NCI-H345 (cell line): ENCODE results near the gene UBAC2.
"Not testable (repeated sequence)": the region's sequence is repeated elsewhere in the genome, so short reads cannot be mapped to it uniquely, and the experiment has no call there.

ENCODE experiments used
- DNase-seq: peaks from one replicate; lab custom pipeline; 2025; lab: John Stamatoyannopoulos, UW

The UBAC2 gene

DNA sequence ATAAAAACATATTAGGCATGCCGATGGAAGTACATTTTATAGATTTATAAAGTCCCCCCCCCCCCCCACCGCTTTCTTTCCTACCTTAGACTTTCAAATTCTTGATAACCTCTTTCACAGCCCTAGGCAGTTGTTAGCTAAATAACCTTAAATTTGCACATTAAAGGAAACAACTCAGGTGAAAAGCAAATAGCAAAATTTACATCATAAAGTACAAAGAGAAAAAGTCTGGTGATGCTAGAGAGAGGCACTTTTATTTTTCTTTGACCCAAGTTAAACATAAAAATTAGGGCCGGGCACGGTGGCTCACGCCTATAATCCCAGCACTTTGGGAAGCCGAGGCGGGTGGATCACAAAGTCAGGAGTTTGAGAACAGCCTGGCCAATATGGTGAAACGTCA is 15.0 kb upstream of the UBAC2 start:
- no peak for DNase-seq

- DNase-seq, result no peak
Measured at GRCh38 chr13:99190147-99190985, 10.3 kb upstream of the UBAC2 start.

GRCh38 chr13:99191336-99191899 is 9.2 kb upstream of the UBAC2 start:
- no peak for DNase-seq

DNA sequence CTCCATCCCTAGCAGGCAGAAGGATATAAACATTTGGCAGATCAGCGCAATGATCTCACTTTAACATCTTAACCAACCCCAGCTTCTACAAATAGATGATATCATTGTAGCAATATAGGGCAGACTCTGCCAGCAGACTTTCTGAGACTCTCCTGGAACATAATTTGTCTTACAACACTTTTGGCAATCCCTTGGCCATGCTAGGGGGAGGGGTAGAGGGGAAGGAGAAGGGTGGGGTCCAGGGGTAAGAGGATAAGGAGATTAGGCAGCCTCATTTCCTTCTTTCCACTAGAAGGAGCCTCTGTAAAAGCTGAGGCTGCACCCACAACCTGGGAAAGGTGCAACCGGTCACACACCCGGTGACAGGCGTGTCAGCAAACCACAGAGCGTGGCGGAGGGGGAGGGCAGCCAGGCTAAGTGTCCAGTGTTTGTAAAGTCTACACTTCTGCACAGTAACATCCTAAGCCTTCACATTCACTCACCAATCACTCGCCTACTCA is 8.7 kb upstream of the UBAC2 start:
- DNase-seq, result no peak

- no peak for DNase-seq
Measured at GRCh38 chr13:99192480-99192879, 8.2 kb upstream of the UBAC2 start.

- no peak for DNase-seq
Measured at GRCh38 chr13:99193152-99193551, 7.5 kb upstream of the UBAC2 start.

- no peak for DNase-seq
Measured at GRCh38 chr13:99196466-99197116, 4.1 kb upstream of the UBAC2 start.

DNA sequence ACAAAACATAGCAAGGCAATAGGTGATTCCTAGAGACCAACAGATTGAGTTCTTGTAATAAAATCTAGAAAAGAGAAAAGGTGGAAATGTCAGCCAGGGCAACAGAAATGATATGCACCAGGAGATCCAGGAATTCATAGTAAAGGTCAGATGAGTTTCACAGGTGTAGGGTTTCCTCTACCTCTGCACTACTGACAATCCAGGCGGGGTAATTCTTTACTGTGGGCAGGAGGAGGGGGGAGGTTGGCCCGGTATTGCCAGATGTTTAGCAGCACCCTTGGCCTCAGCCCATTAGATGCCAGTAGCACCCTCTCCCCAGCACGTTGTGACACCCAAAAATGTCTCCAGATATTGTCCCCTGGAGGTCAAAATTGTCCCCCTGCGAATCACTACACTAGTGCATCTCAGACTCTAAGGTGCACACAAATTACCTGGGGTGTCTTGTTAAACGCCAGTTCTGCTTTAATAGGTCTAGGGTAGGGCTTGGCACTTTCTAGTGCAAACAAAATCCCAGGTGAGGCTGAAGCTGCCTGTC is 3.5 kb upstream of the UBAC2 start:
- no peak for DNase-seq

DNA sequence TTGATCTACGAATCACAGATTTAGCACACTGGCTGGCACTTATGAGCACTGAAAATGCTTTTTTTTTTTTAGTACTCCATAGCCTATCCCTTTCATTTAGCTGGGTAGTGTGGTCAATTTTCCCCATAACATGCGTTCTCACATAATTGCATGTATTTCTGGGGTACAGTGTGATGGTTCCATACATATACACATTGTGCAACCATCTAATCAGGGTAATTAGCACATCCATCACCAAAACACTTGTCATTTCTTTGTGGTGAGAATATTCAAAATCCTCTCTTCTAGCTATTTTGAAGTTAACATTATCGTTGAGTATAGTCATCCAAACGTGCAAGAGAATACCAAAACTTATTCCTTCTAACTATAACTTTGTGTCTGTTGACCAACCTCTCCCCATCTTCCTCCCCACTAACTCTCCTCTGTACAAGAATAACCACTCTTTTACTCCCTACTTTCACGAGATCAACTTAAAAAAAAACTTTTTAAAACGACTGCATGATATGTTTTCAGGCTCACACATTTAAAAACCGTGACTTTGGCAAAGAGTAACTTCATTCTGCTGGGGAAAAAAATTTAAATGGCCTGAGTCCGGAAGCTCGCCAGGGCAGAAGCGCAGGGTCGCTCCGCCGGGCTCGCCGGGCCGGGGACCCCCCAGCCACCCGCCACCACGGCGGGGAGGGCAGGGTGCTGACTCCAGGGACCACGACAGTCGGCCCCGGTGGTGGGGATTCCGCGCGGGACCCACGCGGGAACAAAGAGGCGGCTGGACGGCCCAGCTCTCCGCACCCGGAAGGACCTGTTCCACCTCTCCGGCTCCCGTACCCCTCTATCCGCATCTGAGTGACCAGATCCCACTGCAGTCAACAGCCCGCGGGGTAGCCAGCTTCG is 868 bp upstream of the UBAC2 start:
- no peak for DNase-seq

- no peak for DNase-seq
Measured at GRCh38 chr13:99203601-99204579, 3.2 kb downstream of the UBAC2 start.

- DNase-seq, result no peak
Measured at GRCh38 chr13:99205621-99206220, 5.1 kb downstream of the UBAC2 start.

- DNase-seq, result no peak
Measured at GRCh38 chr13:99206226-99206625, 5.6 kb downstream of the UBAC2 start.

DNA sequence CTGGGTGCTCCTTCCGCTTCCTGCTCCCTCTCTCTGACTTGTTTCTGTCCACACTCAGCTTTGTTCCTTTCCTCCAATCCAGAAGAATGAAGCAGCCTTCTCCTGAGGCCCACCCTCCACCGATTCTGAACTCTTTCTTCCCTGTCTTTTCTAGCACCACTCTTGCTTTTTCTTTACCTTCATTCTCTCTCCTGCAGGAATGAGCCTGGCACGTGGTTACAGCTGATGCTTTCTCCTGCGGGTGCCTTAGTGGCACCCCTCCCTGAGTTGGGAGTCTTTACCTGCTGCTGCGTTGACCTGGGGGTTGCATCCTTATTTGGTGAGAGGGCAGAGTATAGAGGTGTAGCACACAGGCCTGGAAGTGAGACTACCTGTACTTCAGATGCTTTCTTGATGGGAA is 6.2 kb downstream of the UBAC2 start:
- DNase-seq, result no peak

GRCh38 chr13:99207511-99207910 is 6.9 kb downstream of the UBAC2 start:
- no peak for DNase-seq

DNA sequence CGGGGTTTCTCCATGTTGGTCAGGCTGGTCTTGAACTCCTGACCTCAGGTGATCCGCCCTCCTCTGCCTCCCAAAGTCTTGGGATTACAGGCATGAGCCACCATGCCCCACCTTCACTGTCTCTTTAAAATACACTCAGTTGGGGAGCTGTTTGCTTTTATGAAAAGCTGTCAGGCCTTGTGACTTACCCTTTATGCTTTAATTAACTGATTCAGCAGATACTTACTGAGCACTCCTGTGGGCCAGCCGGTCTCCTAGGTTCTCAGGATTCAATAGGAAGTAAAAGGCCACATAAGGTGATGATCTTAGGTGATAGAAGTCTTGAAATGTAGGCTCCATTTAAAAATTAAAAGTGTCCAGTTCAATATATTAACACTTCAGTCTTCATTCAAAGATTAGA is 7.5 kb downstream of the UBAC2 start:
- no peak for DNase-seq

- DNase-seq, result no peak
Measured at GRCh38 chr13:99208845-99209527, 8.3 kb downstream of the UBAC2 start.

DNA sequence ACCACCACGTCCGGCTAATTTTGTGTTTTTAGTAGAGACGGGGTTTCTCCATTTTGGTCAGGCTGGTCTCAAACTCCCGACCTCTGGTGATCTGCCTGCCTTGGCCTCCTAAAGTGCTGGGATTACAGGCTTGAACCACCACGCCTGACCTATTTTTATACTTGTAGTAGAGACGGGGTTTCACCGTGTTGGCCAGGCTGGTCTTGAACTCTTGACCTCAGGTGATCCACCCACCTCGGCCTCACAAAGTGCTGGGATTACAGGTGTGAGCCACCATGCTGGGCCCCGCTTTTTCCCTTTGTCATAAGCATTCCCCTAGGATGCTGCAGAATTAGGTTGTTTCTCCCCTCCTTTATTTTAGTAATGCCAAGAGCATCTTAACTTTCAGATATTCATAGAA is 10.0 kb downstream of the UBAC2 start:
- not testable (repeated sequence) for DNase-seq

- DNase-seq, result no peak
Measured at GRCh38 chr13:99211421-99212035, 10.9 kb downstream of the UBAC2 start.

GRCh38 chr13:99214232-99214631 is 13.6 kb downstream of the UBAC2 start:
- DNase-seq, result no peak
